GM23338 (cell line): Measurements from ENCODE around the gene OR8S1.

Experiments used
- CTCF ChIP-seq, 2 experiments: fragments of 200-600 bp in 1 of 2; sonication (generic) in 1 of 2; conservative IDR thresholded peaks; 2 replicates each; pipeline versions ENCODE4 v1.5.1 to v1.6.1; 2016 to 2017; ENCODE audit warnings: antibody characterized with exemption in 2 of 2, low read depth in 2 of 2, mild to moderate bottlenecking in 2 of 2, moderate library complexity in 1 of 2
- POLR2AphosphoS5 ChIP-seq: IDR thresholded peaks from 2 replicates; pipeline ENCODE4 v1.6.1; 2016; ENCODE audit warnings: antibody characterized with exemption, low read depth

GRCh38 chr12:48532601-48533000, 7.2 kb downstream of the OR8S1 start:
- TF ChIP-seq CTCF (conservative IDR thresholded peaks at IDR 0.05; ENCODE audit: low read depth in 2 of 2) = no peak
- no peak for TF ChIP-seq POLR2AphosphoS5
